Measurements from ENCODE around the gene CEBPE. TPM values are rescaled to one million over a fixed set of nuclear protein-coding genes. Genes with fewer than 3 reads are reported as not detected.

Gene CEBPE
- total RNA-seq, 1 donor from 2014 or later, result 0.20 TPM

GRCh38 chr14:23099212-23099861, 19.7 kb downstream of the CEBPE start:
- ATAC-seq (ENCODE audit: low read depth), result no peak
- ChIA-PET POLR2A (interaction anchor here (0.7 kb wide), 1 partner anchor 92 kb away, joined by 3 read pairs; no protein-coding TSS in a partner anchor), CTCF (no interaction called here)
- Mint-ChIP-seq H3K4me1 (peaks cover 16% of the 10 kb centered on the region), H3K4me3 (no peak overlapping the region), H3K36me3 (ENCODE audit: low read depth) (peaks cover 26% of the 10 kb centered on the region), H3K27ac (no peak overlapping the region), H3K27me3 (no peaks in the 10 kb centered on the region), H3K9me3 (no peaks in the 10 kb centered on the region)
- no peak for DNase-seq
- no peak for TF ChIP-seq CTCF (IDR thresholded peaks at IDR 0.05)
- intact Hi-C loops (cut with micrococcal nuclease), result loop anchor here (10.0 kb wide), 2 partner anchors 455 to 1015 kb away; partner anchors contain the start of genes DCAF11, NRL, THTPA and ZFHX2

- Mint-ChIP-seq H3K27me3 (no peaks in the 10 kb centered on the region), H3K9me3 (no peaks in the 10 kb centered on the region), H3K36me3 (ENCODE audit: low read depth) (peaks cover 34% of the 10 kb centered on the region), H3K4me3 (peak overlapping the region; percentile 29), H3K27ac (no peak overlapping the region), H3K4me1 (peaks cover 26% of the 10 kb centered on the region)
- ChIA-PET CTCF (interaction anchor here (0.7 to 1.6 kb wide), 3 partner anchors 21 to 26 kb away, joined by 3 to 5 read pairs (median 4); no protein-coding TSS in a partner anchor), POLR2A (no interaction called here)
- ATAC-seq (ENCODE audit: low read depth) (no peak), DNase-seq (no peak)
- TF ChIP-seq CTCF (IDR thresholded peaks at IDR 0.05), result no peak
- intact Hi-C loops (cut with micrococcal nuclease), result loop anchor here (10.0 kb wide), 2 partner anchors 457 to 1017 kb away; partner anchors contain the start of genes DCAF11, NRL, THTPA and ZFHX2
Observed at GRCh38 chr14:23097786-23098185, 21.3 kb downstream of the CEBPE start.

GRCh38 chr14:23095196-23096108, 23.6 kb downstream of the CEBPE start, which contains the start of gene C14orf119:
TSS of gene C14orf119 (plus strand) at chr14:23095505. CDS start at chr14:23097659, 2,154 bp downstream.
- Mint-ChIP-seq H3K27ac (no peak within 1 kb of the TSS), H3K4me3 (no peak within 1 kb of the TSS), H3K27me3 (no peaks in the 10 kb centered on the region), H3K9me3 (no peaks in the 10 kb centered on the region), H3K36me3 (ENCODE audit: low read depth) (peaks cover 45% of the 10 kb centered on the region), H3K4me1 (peaks cover 34% of the 10 kb centered on the region)
- ATAC-seq (ENCODE audit: low read depth) (peak; percentile 87), DNase-seq (peak; percentile 77)
- intact Hi-C loops (cut with micrococcal nuclease), result loop anchor here (1.0 to 10.0 kb wide), 11 partner anchors 25 to 1019 kb away; partner anchors contain the start of genes DAD1, DCAF11, NGDN and NRL
- ChIA-PET POLR2A (interaction anchor here (0.5 to 3.3 kb wide), 42 partner anchors 9 to 1619 kb away, joined by 3 to 50 read pairs (median 4); partner anchors contain the start of genes AP1G2, BCL2L2, CDH24 and CEBPE), CTCF (interaction anchor here (1.1 to 3.0 kb wide), 13 partner anchors 11 to 494 kb away, joined by 3 to 28 read pairs (median 5); partner anchors contain the start of gene PRMT5)
- TF ChIP-seq CTCF (IDR thresholded peaks at IDR 0.05), result no peak

- no peak within 1 kb of the TSS for H3K27ac Mint-ChIP-seq
- ATAC-seq (ENCODE audit: low read depth), result peak; percentile 33
- no peaks in the 10 kb centered on the region for H3K27me3 Mint-ChIP-seq
- peaks cover 34% of the 10 kb centered on the region for H3K4me1 Mint-ChIP-seq
- H3K36me3 Mint-ChIP-seq (ENCODE audit: low read depth), result peaks cover 52% of the 10 kb centered on the region
- H3K9me3 Mint-ChIP-seq, result no peaks in the 10 kb centered on the region
- POLR2A ChIA-PET, result interaction anchor here (0.5 to 3.3 kb wide), 46 partner anchors 9 to 1657 kb away, joined by 3 to 50 read pairs (median 4); partner anchors contain the start of genes AP1G2, BCL2L2, CDH24 and CEBPE
- CTCF ChIA-PET, result interaction anchor here (1.1 to 3.0 kb wide), 13 partner anchors 11 to 494 kb away, joined by 3 to 28 read pairs (median 5); partner anchors contain the start of gene PRMT5
- H3K4me3 Mint-ChIP-seq, result no peak within 1 kb of the TSS
- no peak for TF ChIP-seq CTCF (IDR thresholded peaks at IDR 0.05)
- DNase-seq, result peak; percentile 97
- intact Hi-C loops (cut with micrococcal nuclease), result loop anchor here (1.0 to 10.0 kb wide), 12 partner anchors 23 to 1020 kb away; partner anchors contain the start of genes DAD1, DCAF11, NGDN and NRL
Observed at GRCh38 chr14:23094666-23095195, 24.3 kb downstream of the CEBPE start, which contains the start of gene ACIN1. TSS of gene ACIN1 (minus strand) at chr14:23095136. CDS start at chr14:23095112, 24 bp downstream.

Measured in activated B cell treated with CpG ODN at 0.5 μM for 24 hours (primary cell).